SK-N-SH (cell line): ENCODE measurements around the gene PPA1.

ENCODE experiments used
- EP300 ChIP-seq, 2 experiments: IDR thresholded peaks; 2 replicates each; pipeline versions ENCODE4 v1.4.0 to v1.6.1; 2012; ENCODE audit warnings: borderline replicate concordance in 1 of 2, low read depth in 1 of 2, low read length in 1 of 2
- EZH2phosphoT487 ChIP-seq: fragments of 200-600 bp; sonication (generic); IDR thresholded peaks from 2 replicates; pipeline ENCODE4 v1.6.1; 2017; ENCODE audit warnings: low read depth, mixed run types, mild to moderate bottlenecking, antibody characterized with exemption, moderate library complexity, borderline replicate concordance
- FOXM1 ChIP-seq: IDR thresholded peaks from 2 replicates; pipeline ENCODE4 v1.4.0; 2012; ENCODE audit warnings: low read depth, mild to moderate bottlenecking
- NRF1 ChIP-seq: IDR thresholded peaks from 2 replicates; pipeline ENCODE4 v1.6.1; 2012; ENCODE audit warnings: low read depth, mild to moderate bottlenecking, low read length
- POLR2AphosphoS5 ChIP-seq: IDR thresholded peaks from 2 replicates; pipeline ENCODE4 v1.6.1; 2012; ENCODE audit warnings: low read depth, low read length
- RFX5 ChIP-seq: IDR thresholded peaks from 2 replicates; pipeline ENCODE4 v1.6.1; 2012; ENCODE audit warnings: mild to moderate bottlenecking, improper control_type of control experiment, low read length
- TCF12 ChIP-seq: IDR thresholded peaks from 2 replicates; pipeline ENCODE4 v1.4.0; 2012
- YY1 ChIP-seq: IDR thresholded peaks from 2 replicates; pipeline ENCODE4 v1.4.0; 2012; ENCODE audit warnings: low read depth, mild to moderate bottlenecking
- TF ChIP-seq, protein P1 (sequence below): fragments of 200-600 bp; sonication (generic); IDR thresholded peaks from 2 replicates; pipeline ENCODE4 v1.6.1; 2017; ENCODE audit warnings: antibody characterized with exemption, mild to moderate bottlenecking, moderate library complexity
- TF ChIP-seq, protein P2 (sequence below): IDR thresholded peaks from 2 replicates; pipeline ENCODE4 v1.6.1; 2012; ENCODE audit warnings: mild to moderate bottlenecking, low read depth, low read length, moderate library complexity

DNA sequence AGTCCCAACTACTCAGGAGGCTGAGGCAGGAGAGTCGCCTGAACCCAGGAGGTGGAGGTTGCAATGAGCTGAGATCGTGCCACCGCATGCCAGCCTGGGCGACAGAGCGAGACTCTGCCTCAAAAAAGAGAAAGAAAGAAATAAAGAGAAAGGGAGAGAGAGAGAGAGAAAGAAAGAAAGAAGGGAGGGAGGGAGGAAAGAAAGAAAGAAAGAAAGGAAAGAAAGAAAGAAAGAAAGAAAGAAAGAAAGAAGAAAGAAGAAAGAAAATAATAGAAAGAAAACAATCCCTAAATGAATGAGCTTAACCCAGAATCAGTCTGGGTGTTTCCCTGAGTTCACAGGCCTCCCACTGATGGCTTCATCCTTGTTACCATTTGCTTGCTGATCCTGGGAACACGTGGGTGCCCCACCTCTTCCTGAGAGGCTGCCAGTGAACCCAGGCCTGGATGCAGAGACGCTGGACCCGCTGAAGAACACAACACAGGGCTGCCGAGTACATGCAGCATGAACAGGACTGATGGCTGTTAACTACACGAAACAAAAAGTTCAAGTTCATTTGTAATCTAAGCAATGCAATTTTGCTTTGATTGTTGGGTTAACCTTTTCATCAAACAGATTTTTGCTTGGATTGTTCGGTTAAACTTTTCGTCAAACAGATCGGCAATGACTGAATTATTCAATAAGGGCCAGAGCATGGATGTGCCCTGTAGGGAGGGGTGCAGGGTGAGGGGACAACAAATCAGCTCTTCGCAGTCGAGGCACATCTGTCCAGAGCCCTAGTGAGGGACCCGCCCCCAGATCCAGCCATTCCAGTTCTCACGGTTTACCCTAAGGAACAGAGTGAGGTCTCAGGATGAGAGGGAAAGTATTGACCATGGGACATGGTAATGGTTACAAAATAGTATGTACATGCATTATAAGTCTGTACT lies 39.0 kb upstream of the PPA1 start:
- TF ChIP-seq POLR2AphosphoS5, result no peak
- no peak for TF ChIP-seq EP300 (IDR thresholded peaks at IDR 0.05; ENCODE audit: borderline replicate concordance in 1 of 2, low read depth in 1 of 2, low read length in 1 of 2)
- TF ChIP-seq, protein P1, sequence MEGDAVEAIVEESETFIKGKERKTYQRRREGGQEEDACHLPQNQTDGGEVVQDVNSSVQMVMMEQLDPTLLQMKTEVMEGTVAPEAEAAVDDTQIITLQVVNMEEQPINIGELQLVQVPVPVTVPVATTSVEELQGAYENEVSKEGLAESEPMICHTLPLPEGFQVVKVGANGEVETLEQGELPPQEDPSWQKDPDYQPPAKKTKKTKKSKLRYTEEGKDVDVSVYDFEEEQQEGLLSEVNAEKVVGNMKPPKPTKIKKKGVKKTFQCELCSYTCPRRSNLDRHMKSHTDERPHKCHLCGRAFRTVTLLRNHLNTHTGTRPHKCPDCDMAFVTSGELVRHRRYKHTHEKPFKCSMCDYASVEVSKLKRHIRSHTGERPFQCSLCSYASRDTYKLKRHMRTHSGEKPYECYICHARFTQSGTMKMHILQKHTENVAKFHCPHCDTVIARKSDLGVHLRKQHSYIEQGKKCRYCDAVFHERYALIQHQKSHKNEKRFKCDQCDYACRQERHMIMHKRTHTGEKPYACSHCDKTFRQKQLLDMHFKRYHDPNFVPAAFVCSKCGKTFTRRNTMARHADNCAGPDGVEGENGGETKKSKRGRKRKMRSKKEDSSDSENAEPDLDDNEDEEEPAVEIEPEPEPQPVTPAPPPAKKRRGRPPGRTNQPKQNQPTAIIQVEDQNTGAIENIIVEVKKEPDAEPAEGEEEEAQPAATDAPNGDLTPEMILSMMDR, result no peak
- no peak for TF ChIP-seq EZH2phosphoT487
- no peak for TF ChIP-seq YY1
- TF ChIP-seq RFX5, result no peak
- TF ChIP-seq, protein P2, sequence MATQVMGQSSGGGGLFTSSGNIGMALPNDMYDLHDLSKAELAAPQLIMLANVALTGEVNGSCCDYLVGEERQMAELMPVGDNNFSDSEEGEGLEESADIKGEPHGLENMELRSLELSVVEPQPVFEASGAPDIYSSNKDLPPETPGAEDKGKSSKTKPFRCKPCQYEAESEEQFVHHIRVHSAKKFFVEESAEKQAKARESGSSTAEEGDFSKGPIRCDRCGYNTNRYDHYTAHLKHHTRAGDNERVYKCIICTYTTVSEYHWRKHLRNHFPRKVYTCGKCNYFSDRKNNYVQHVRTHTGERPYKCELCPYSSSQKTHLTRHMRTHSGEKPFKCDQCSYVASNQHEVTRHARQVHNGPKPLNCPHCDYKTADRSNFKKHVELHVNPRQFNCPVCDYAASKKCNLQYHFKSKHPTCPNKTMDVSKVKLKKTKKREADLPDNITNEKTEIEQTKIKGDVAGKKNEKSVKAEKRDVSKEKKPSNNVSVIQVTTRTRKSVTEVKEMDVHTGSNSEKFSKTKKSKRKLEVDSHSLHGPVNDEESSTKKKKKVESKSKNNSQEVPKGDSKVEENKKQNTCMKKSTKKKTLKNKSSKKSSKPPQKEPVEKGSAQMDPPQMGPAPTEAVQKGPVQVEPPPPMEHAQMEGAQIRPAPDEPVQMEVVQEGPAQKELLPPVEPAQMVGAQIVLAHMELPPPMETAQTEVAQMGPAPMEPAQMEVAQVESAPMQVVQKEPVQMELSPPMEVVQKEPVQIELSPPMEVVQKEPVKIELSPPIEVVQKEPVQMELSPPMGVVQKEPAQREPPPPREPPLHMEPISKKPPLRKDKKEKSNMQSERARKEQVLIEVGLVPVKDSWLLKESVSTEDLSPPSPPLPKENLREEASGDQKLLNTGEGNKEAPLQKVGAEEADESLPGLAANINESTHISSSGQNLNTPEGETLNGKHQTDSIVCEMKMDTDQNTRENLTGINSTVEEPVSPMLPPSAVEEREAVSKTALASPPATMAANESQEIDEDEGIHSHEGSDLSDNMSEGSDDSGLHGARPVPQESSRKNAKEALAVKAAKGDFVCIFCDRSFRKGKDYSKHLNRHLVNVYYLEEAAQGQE, result no peak
- TF ChIP-seq TCF12, result no peak
- no peak for TF ChIP-seq FOXM1
- TF ChIP-seq NRF1, result no peak
